DND-41 (cell line): ENCODE measurements around the gene ZNF581.

Experiments
- EZH2 ChIP-seq: IDR thresholded peaks from 3 replicates; pipeline ENCODE4 v1.6.1; 2012; ENCODE audit warnings: borderline replicate concordance, low read depth, mild to moderate bottlenecking, moderate library complexity, low read length, inconsistent platforms; ENCODE audit not compliant: severe bottlenecking
- TF ChIP-seq, protein P1 (sequence below): IDR thresholded peaks from 2 replicates; pipeline ENCODE4 v1.5.1; 2012; ENCODE audit warnings: borderline replicate concordance, low read length, moderate library complexity, mild to moderate bottlenecking; ENCODE audit not compliant: poor library complexity, severe bottlenecking; ENCODE audit errors: extremely low read depth

DNA sequence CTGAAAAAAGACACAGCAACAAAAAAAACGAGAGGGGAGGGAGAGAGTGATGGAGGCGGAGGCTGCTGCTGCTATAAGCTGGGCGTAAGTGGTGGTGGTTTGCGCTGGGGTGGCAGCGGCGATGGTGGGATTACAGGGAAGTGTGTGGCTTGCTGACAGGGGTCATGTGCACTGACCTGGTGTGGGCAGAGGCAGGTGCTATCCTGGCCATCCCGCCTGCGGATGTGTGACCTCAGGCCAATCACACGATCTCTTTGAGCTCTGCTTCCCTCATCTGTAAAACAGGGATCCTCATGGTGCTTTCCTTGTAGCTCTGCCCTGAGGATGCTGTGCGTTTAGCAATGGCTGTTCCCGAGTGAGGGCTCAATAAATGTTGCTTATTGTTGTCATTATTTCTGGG is 5.9 kb upstream of the ZNF581 start:
- TF ChIP-seq, protein P1, sequence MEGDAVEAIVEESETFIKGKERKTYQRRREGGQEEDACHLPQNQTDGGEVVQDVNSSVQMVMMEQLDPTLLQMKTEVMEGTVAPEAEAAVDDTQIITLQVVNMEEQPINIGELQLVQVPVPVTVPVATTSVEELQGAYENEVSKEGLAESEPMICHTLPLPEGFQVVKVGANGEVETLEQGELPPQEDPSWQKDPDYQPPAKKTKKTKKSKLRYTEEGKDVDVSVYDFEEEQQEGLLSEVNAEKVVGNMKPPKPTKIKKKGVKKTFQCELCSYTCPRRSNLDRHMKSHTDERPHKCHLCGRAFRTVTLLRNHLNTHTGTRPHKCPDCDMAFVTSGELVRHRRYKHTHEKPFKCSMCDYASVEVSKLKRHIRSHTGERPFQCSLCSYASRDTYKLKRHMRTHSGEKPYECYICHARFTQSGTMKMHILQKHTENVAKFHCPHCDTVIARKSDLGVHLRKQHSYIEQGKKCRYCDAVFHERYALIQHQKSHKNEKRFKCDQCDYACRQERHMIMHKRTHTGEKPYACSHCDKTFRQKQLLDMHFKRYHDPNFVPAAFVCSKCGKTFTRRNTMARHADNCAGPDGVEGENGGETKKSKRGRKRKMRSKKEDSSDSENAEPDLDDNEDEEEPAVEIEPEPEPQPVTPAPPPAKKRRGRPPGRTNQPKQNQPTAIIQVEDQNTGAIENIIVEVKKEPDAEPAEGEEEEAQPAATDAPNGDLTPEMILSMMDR: no peak
- TF ChIP-seq EZH2: no peak
